Esophagus squamous epithelium (tissue), 4 donors: ENCODE results near the gene ALG5.

Experiments used
- POLR2A ChIP-seq, 4 donors: fragments of 450-650 bp; IDR thresholded peaks; one replicate each; pipeline ENCODE4 v1.6.1; 2017; ENCODE audit warnings: antibody characterized with exemption in 4 of 4, mild to moderate bottlenecking in 4 of 4, moderate library complexity in 3 of 4
- TF ChIP-seq, protein P1 (sequence below), 6 experiments: fragments of 450-650 bp in 4 of 6; fragments of 200-600 bp in 2 of 6; sonication (generic) in 2 of 6; IDR thresholded peaks; one replicate each; pipeline ENCODE4 v1.5.1; 2016 to 2019; ENCODE audit warnings: antibody characterized with exemption in 6 of 6, mild to moderate bottlenecking in 4 of 6, moderate library complexity in 4 of 6

DNA sequence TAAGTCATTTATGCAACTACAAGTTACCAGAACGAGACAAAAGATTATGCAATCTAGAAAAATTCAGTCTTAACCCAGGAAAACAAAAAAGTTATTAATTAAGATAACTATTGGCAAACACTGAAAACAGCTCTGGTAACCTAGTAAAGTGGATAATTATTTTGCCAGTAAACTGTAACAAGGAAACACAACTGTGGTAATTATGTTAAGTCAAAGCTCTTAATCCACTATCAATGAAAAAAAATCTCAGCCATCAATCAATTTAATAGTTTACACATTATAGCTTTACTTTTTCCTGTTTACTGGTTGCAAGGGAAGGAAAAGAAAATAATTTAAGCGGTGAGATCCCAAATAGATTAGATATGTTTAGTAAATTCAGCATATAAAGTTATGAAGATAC lies 12.6 kb upstream of the ALG5 start:
- TF ChIP-seq, protein P1, sequence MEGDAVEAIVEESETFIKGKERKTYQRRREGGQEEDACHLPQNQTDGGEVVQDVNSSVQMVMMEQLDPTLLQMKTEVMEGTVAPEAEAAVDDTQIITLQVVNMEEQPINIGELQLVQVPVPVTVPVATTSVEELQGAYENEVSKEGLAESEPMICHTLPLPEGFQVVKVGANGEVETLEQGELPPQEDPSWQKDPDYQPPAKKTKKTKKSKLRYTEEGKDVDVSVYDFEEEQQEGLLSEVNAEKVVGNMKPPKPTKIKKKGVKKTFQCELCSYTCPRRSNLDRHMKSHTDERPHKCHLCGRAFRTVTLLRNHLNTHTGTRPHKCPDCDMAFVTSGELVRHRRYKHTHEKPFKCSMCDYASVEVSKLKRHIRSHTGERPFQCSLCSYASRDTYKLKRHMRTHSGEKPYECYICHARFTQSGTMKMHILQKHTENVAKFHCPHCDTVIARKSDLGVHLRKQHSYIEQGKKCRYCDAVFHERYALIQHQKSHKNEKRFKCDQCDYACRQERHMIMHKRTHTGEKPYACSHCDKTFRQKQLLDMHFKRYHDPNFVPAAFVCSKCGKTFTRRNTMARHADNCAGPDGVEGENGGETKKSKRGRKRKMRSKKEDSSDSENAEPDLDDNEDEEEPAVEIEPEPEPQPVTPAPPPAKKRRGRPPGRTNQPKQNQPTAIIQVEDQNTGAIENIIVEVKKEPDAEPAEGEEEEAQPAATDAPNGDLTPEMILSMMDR (IDR thresholded peaks at IDR 0.05): no peak
- no peak for TF ChIP-seq POLR2A (IDR thresholded peaks at IDR 0.05)
